HG03108 (cell line): Measurements from ENCODE around the gene COL5A1.
"Not testable (repeated sequence)": the region's sequence is repeated elsewhere in the genome, so short reads cannot be mapped to it uniquely, and the experiment has no call there.

Source experiments
- ATAC-seq: cut with Tn5 transposase; IDR thresholded peaks from one replicate; pipeline ENCODE4 v1.9.1; 2021; ENCODE audit warnings: moderate library complexity; ENCODE audit not compliant: unreplicated experiment

The COL5A1 gene

GRCh38 chr9:134676361-134676760 is 34.8 kb downstream of the COL5A1 start:
- ATAC-seq = no peak

DNA sequence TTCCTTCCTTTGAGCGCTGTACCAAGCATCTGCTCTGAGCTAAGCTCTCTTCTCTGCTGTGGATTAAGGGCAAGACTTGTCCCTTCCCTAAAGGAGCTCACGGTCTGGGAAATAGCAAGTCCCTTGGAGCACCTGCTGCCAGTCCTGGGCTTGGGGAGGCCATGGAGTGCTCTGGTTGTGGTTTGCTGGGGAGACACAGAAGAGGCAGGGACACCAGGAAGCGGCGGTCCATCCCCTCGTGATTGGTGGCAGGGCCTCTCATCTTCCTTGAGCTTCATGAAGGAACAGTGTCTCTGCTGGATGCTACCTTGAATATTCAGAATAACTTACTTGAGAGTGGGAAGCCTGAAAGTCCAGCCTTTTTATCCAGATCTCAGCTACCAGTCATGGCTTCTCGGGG is 35.3 kb downstream of the COL5A1 start:
- no peak for ATAC-seq

GRCh38 chr9:134677743-134678142 is 36.1 kb downstream of the COL5A1 start:
- no peak for ATAC-seq

- ATAC-seq = no peak
Measured at GRCh38 chr9:134678206-134678605, 36.6 kb downstream of the COL5A1 start.

DNA sequence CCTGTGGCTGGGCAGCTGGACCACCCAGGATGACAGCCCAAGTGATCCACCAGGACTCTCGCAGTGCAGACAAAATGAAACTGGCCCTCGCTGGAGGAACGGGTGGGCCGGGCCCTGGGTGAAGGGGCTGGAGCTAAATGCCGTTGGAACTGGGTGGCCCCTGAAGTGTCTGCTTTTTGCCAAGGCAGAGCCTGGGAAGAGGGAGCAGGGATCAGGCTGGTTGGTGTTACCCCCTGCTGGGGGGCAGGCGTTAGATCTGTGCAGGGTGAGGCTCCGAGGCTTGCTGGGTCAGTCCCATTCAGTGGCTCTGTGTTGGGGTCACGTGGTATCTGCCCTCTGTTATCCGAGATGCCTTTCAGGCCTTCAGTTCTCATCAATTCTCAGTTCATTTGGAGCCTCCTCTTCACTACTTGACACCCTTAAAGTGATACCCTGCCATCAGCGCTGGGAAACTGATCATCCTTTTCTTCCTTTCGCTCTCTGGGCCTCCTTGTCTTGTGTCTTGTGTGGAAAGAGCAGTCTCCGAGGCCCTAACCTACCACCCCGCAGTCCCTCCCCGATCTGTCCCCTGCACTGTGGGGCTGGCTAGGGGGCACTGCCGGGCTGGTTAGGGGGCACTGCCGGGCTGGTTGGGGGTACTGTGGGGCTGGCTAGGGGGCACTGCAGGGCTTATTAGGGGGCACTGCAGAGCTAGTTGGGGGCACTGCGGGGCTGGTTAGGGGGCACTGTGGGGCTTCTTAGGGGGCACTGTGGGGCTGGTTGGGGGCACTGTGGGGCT is 37.3 kb downstream of the COL5A1 start:
- no peak for ATAC-seq

GRCh38 chr9:134679616-134680392 is 38.2 kb downstream of the COL5A1 start:
- ATAC-seq = no peak

- no peak for ATAC-seq
Measured at GRCh38 chr9:134680393-134681060, 38.9 kb downstream of the COL5A1 start.

GRCh38 chr9:134681061-134681661 is 39.6 kb downstream of the COL5A1 start:
- no peak for ATAC-seq

DNA sequence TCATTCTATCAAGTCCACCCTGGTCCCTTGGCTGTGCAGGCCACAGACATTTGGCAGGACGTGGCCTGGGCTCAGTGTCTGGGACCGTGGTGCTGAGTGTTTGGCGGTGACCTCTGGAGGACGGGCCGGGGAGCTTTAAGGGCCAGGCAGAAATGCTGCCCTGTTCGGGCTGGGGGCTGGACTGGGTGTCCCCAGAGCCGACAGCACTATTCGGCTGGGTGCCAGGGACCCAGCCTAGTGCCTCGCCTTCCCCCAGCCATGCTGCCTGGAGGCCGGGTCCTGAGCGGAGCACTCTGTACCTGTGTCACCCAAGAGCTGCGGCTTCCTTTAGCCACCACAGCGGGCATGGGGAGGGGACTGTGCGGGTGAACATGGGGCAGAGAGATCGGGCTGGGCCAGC is 40.4 kb downstream of the COL5A1 start:
- ATAC-seq = no peak

DNA sequence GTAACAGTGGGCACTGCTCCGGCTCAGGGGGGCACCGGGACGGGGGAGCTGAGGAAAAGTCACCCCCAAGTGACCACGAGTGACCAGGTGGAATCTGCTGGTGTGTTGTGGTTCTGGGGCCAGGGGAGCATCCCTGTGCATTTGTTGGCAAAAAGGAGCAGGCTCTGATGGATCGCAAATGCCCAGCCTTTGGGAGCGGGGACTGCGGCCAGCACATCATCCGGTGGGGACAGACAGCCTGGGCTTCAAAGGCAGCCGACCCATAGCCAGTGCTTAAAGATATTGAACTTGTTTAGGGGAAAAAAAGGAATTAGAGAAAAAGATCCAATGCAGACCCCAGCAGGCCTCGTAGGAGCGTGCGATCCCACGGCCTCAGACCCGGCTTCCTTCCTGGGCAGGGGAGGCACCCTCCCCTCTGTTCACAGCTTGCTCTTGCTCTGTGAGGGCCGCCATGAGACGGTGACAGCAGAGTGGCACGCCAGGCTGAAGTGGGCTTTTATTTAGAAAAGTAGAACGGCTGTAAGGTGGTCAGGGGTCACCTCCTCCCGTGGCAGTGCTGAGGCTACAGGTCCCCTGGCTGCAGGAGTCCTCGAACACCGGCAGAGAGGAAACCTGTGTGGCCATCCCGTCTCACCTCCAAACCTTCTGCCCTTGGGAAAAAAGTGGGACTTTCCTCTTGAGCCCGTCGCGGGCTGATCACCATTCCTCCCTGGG is 41.2 kb downstream of the COL5A1 start:
- ATAC-seq = no peak

DNA sequence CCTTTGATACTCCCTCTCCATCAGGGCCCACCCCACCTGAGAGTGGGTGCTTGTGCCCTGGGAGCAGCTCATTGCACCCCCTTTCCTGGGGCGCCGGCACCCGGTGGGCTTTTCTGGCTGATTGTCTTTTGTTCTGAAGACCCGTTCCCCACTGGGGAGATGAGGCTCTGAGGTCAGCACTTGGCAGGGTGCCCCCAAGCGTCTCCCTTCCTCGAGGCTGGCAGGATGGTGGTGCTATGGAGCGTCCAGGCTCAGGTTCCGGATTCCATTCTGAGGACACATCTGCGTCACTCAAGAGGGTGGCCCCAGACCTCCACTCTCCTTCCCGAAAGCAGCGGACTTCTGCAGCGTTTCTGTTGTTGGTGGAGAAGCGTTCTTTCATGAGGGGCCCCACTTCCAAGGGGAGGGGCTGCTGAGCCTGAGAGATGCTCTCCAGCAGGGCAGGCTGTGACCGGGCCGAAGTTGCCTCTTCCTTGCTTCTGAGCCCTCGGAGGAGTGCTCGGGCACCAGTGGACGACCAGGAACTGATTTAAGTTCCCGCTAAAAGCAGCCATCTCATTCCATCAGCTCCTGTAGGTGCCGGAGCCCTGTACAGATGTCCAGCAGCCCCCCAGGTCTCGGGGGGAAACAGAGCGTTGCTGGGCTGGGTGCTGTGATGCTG is 42.2 kb downstream of the COL5A1 start:
- ATAC-seq = no peak

- no peak for ATAC-seq
Measured at GRCh38 chr9:134684375-134684723, 42.7 kb downstream of the COL5A1 start.

GRCh38 chr9:134684941-134685340 is 43.3 kb downstream of the COL5A1 start:
- not testable (repeated sequence) for ATAC-seq

DNA sequence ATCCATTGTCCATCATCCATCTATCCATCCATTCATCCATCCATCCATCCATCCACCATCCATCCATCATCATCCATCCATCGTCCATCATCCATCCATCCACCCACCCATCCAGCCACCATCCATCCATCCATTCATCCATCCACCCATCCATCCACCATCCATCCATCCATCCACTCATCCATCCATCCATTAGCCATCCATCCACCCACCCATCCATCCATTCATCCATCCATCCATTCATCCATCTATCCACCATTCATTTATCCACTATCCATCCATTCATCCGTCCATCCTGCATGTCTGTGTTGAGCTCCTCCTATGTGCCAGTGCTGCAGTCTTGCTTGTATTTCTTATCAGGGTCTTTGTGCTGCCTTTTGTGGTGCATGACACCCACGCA is 44.2 kb downstream of the COL5A1 start:
- no peak for ATAC-seq

DNA sequence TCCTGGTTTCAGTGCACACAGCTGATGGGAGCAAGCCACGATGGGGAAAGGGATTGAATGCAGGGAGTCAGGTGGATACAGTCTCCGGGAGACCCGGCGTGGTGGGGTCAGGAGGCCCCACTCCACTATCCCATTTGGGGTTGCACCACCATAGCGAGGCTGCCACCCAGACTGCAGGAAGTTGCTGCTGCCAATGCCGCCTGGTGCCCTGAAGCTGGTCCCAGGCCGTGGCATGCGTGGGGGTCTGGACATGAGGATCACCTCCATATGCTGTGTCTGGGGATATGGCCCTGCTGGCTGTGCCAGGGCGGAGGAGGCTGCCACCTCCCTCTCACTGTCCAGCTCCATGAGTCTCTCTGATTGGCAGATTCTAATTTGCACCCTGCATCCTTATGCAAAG is 45.3 kb downstream of the COL5A1 start:
- ATAC-seq = no peak

GRCh38 chr9:134687556-134687955 is 46.0 kb downstream of the COL5A1 start:
- ATAC-seq = no peak

DNA sequence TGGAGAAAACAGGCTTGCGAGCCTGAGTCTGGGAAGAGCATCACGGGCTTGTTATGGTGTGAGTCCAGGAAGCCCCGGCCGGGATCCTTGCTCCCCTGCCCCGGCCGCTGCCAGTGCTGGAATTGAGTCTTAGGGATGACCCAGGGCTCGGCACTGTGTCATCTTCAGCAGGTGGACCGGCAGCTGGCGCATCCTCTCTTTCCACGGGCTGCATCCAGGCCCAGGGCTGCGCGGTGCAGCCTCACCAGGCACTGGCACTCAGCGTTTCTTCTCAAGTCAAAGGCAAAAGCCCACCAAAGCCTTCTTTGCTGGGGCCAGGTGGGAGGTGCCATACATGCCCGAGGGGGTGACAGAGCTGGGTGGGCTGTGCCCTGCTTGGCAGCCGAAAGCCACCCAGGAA is 46.6 kb downstream of the COL5A1 start:
- ATAC-seq = no peak

GRCh38 chr9:134688661-134689320 is 47.2 kb downstream of the COL5A1 start:
- ATAC-seq = no peak

GRCh38 chr9:134689321-134690181 is 47.9 kb downstream of the COL5A1 start:
- ATAC-seq = no peak
